ENCODE measurements around the gene FGGY. TPM values are rescaled to one million over a fixed set of nuclear protein-coding genes. Genes with fewer than 3 reads are reported as not detected.

The FGGY gene
- total RNA-seq, 4 donors from 2014 or later, result 12.4 to 17.5 (median 16.1) TPM

GRCh38 chr1:59331686-59332620, 35.1 kb downstream of the FGGY start:
- 82% methylated on average over 5 of the region's 5 CpGs for WGBS
- no peaks in the 10 kb centered on the region for H3K27me3 ChIP-seq
- H3K4me3 ChIP-seq, result no peak overlapping the region
- H3K36me3 ChIP-seq, result no peaks in the 10 kb centered on the region
- no peak overlapping the region for H3K27ac ChIP-seq
- DNase-seq (ENCODE audit: low spot score in 2 of 2), result no peak
- H3K9me3 ChIP-seq, result no peaks in the 10 kb centered on the region
- no peak for TF ChIP-seq EP300 (IDR thresholded peaks at IDR 0.05)
- TF ChIP-seq POLR2AphosphoS5 (IDR thresholded peaks at IDR 0.05), result no peak
- TF ChIP-seq CTCF (IDR thresholded peaks at IDR 0.05), result no peak
- no peaks in the 10 kb centered on the region for H3K4me1 ChIP-seq

- no peak overlapping the region for H3K4me3 ChIP-seq
- DNase-seq (ENCODE audit: low spot score in 2 of 2), result no peak
- no peak overlapping the region for H3K27ac ChIP-seq
- H3K27me3 ChIP-seq, result no peaks in the 10 kb centered on the region
- no peaks in the 10 kb centered on the region for H3K9me3 ChIP-seq
- TF ChIP-seq POLR2A (IDR thresholded peaks at IDR 0.05), result no peak
- TF ChIP-seq POLR2AphosphoS5 (IDR thresholded peaks at IDR 0.05), result no peak
- no peak for TF ChIP-seq EP300 (IDR thresholded peaks at IDR 0.05)
- TF ChIP-seq CTCF (IDR thresholded peaks at IDR 0.05), result no peak
- H3K36me3 ChIP-seq, result no peaks in the 10 kb centered on the region
- H3K4me1 ChIP-seq, result no peaks in the 10 kb centered on the region
Measured at GRCh38 chr1:59332983-59333382, 36.1 kb downstream of the FGGY start.

- H3K27me3 ChIP-seq, result no peaks in the 10 kb centered on the region
- TF ChIP-seq EP300 (IDR thresholded peaks at IDR 0.05) (no peak), POLR2AphosphoS5 (IDR thresholded peaks at IDR 0.05) (no peak), CTCF (IDR thresholded peaks at IDR 0.05) (no peak), POLR2A (IDR thresholded peaks at IDR 0.05) (no peak)
- H3K36me3 ChIP-seq, result no peaks in the 10 kb centered on the region
- DNase-seq (ENCODE audit: low spot score in 2 of 2), result no peak
- H3K4me1 ChIP-seq, result no peaks in the 10 kb centered on the region
- 79% methylated on average over 3 of the region's 3 CpGs for WGBS
- H3K9me3 ChIP-seq, result no peaks in the 10 kb centered on the region
- H3K27ac ChIP-seq, result no peak overlapping the region
- H3K4me3 ChIP-seq, result no peak overlapping the region
Measured at GRCh38 chr1:59333626-59334277, 36.9 kb downstream of the FGGY start.

- Histone ChIP-seq H3K36me3 (no peaks in the 10 kb centered on the region), H3K27me3 (no peaks in the 10 kb centered on the region), H3K4me3 (no peak overlapping the region), H3K4me1 (no peaks in the 10 kb centered on the region), H3K9me3 (no peaks in the 10 kb centered on the region), H3K27ac (no peak overlapping the region)
- 95% methylated on average over 5 of the region's 5 CpGs for WGBS
- DNase-seq (ENCODE audit: low spot score in 2 of 2), result no peak
- TF ChIP-seq POLR2AphosphoS5 (IDR thresholded peaks at IDR 0.05) (no peak), EP300 (IDR thresholded peaks at IDR 0.05) (no peak), CTCF (IDR thresholded peaks at IDR 0.05) (no peak), POLR2A (IDR thresholded peaks at IDR 0.05) (no peak)
Measured at GRCh38 chr1:59340411-59341307, 43.8 kb downstream of the FGGY start.
